ENCODE data around the gene VCY.
"Not testable (repeated sequence)": the region's sequence is repeated elsewhere in the genome, so short reads cannot be mapped to it uniquely, and the experiment has no call there.

The VCY gene

GRCh38 chrY:13986373-13986772, at the start of gene VCY:
Gene VCY, minus strand, starts transcription at chrY:13986473. Its CDS starts 33 bp downstream, at chrY:13986440.
- not testable (repeated sequence) for DNase-seq

DNA sequence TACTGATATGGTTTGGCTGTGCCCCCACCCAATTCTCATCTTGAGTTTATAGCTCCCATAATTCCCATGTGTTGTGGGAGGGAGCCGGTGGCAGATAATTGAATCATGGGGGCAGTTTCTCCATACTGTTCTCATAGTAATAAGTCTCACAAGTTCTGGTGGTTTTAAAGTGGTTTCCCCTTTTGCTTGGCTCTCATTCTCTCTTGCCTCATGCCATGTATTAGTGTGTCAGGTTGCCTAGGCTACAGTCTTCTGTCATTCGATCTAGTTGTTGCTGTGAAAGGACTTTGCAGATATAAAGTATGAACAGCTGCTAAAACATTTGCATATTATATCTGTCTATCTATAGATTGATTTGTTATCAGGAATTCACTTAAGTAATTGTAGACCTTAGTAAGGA, 44.1 kb upstream of the VCY start:
- DNase-seq = not testable (repeated sequence)

DNA sequence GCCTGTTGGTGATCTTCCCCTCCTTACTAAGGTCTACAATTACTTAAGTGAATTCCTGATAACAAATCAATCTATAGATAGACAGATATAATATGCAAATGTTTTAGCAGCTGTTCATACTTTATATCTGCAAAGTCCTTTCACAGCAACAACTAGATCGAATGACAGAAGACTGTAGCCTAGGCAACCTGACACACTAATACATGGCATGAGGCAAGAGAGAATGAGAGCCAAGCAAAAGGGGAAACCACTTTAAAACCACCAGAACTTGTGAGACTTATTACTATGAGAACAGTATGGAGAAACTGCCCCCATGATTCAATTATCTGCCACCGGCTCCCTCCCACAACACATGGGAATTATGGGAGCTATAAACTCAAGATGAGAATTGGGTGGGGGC, 25.6 kb upstream of the VCY start:
- DNase-seq = not testable (repeated sequence)

GRCh38 chrY:13942406-13942805, 43.9 kb downstream of the VCY start:
- DNase-seq = not testable (repeated sequence)
